ENCODE results near the gene MAB21L3.

The MAB21L3 gene

GRCh38 chr1:116164150-116164549 lies 53.0 kb downstream of the MAB21L3 start:
- no peak for DNase-seq (ENCODE audit: low read depth in 2 of 3, low spot score in 1 of 3)

DNA sequence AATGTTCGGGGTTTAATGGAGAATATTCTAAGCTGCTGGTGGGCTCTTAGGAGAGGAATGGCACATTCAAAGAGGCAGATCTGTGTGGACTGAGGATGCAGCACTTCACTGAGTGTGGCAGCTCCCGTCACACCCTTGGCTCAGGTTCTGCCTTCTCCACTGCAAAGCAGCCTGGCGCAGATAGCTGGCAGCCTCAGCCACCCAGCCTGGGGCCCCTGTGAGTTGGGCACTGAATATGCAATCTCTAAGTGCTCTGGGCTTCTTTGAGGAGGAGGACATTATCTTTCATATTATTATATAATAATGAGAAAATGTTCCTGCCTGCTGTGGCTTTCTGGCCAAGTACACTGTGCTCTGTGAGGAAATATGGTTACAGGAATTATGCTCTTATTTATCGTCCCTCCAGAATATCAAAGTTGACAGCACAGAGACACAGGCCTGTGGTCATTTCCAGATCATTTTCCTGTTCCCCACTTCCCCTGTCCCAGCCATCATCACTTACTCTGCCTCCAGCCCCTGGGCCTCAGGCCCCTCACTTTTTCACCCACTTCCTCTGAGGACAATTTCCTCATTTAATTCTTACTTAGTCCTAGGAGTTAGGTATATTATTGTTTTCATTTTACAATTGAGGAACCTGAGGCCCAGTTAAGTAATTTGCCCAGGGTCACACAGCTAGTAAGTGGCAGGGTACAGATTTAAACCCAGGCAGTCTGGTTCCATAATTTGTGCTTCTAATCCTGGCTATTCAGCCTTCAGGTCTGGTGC lies 53.6 kb downstream of the MAB21L3 start:
- no peak for DNase-seq (ENCODE audit: low read depth in 2 of 3, low spot score in 1 of 3)

GRCh38 chr1:116165572-116165971 lies 54.4 kb downstream of the MAB21L3 start:
- no peak for DNase-seq (ENCODE audit: low read depth in 2 of 3, low spot score in 1 of 3)

DNA sequence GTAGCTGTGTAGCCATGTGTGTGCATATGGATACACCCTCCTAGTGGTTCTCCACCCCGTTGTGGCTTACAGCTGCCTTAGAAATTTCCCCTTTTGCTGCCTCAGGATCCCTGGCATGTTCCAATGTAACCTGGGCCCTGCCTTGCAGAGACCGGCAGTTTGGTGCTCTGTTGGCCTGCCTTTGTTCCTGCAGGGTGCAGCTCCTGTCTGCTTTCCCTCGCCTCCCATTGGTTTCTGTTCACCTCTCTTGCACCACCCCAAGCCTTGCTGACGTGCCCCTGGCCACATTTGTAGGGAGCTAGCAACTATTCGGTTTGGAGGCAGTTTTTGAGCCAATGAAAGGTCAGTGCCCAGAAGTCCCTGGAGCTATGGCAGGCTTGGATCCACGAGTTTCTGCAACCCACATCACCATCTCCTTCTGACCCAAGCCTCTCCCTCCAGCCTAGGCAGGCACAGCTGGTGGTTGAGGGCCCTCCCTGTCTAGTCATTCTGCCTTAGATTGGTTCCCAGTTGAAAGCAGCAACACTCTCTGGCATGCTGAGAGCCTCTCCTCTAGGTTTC lies 54.9 kb downstream of the MAB21L3 start:
- no peak for DNase-seq (ENCODE audit: low read depth in 2 of 3, low spot score in 1 of 3)

GRCh38 chr1:116166655-116167054 lies 55.5 kb downstream of the MAB21L3 start:
- no peak for DNase-seq (ENCODE audit: low read depth in 2 of 3, low spot score in 1 of 3)

GRCh38 chr1:116167625-116168276 lies 56.6 kb downstream of the MAB21L3 start:
- DNase-seq (ENCODE audit: low read depth in 2 of 3, low spot score in 1 of 3) = no peak

GRCh38 chr1:116168277-116169032 lies 57.3 kb downstream of the MAB21L3 start:
- peak; percentile 65 to 87 (median 83) for DNase-seq (ENCODE audit: low read depth in 2 of 3, low spot score in 1 of 3)

- DNase-seq (ENCODE audit: low read depth in 2 of 3, low spot score in 1 of 3) = no peak
These were observed 58.7 kb downstream of the MAB21L3 start for GRCh38 chr1:116169898-116170297.

DNA sequence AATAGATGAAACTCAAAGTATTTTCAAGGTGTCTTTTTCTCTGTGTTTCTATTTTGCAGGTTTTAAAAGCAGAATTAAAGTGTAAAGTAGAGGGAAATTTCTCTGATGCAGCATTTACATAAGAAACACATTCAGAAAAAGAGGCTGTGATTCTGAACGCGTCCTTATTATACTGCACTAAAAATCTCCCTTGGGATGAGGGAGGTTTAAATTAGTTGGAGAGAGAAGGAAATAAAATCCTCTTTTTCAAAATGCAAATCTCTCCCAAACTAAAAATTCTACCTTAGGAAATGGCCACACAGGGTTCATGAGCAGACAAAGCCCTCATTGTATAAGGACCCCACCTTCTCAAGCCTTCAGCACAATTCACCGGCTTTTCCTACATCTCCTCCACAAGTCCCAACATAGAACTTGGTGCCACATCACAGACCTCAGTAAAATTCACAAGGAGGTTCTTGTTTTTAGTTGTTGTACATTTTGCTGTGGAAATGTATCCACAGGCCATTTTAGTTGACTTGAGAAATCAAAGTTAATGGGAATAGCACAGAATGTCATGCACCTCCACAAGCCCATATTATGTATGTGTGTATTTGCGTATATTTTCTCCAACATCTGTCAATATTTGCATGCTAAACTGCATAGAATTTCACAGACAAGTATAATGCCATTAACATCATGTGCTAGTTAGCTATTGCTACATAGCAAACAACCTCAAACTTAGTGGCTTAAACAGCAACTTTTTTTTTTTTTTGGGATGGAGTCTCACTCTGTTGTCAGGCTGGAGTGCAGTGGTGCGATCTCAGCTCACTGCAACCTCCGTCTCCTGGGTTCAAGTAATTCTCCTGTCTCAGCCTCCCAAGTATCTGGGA lies 59.8 kb downstream of the MAB21L3 start:
- DNase-seq (ENCODE audit: low read depth in 2 of 3, low spot score in 1 of 3) = no peak

DNA sequence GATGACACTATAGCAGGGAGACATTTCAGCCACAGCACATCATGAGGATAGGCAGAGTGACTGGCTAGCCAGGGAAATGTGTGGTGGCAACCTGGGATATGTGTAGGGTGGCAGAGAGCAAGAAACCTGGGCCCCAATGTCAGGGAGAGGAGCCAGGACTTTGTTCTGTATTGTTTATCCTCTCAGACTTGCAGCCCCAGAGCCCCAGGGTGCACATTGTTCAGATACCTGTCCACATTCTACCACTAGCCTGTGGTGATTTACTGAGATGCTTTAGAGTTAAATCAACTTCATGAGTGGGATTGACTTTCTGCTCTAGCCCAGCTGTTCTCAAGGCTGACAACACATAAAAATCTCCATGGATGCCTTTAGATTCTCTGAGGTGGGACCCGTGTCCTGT lies 61.5 kb downstream of the MAB21L3 start:
- DNase-seq (ENCODE audit: low read depth in 2 of 3, low spot score in 1 of 3) = no peak

DNA sequence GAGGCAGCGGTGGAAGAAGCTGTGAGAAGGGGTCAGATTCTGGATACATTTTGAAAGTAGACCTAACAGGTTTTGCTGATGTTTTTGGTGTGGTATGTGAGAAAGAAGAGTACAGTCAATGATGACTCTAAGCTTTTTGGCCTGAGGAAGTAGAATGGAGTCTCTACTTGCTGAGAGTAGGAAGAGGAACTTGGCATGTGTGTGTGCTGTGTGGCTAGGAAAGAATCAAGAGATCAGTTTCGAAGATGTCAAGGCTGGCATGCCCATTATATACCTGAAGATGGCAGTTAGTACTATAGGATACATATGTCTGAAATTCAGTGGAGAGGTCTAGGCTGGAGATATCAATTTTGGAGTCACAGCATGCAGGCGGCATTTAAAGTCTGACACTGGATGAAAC lies 64.4 kb downstream of the MAB21L3 start:
- no peak for DNase-seq (ENCODE audit: low read depth in 2 of 3, low spot score in 1 of 3)

GRCh38 chr1:116176306-116176789 lies 65.1 kb downstream of the MAB21L3 start:
- DNase-seq (ENCODE audit: low read depth in 2 of 3, low spot score in 1 of 3) = no peak

DNA sequence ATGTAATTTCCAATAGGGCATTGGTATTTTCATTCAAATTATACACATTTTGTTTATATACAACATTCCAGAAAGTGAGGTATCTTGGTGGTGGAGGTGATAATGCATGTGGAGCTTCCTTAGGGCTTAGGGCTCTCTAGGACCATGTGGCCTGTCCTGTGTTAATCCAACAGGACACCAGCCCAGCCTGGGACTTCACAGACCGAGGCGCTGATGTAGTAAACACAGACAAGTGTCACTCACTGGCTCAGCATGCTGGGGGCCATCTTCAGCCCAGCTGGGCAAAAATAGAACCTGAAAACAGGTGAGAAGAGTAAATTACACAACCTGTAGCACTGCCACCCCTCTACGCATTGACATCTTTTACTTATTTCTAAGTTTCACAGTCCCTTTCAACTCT lies 66.7 kb downstream of the MAB21L3 start:
- no peak for DNase-seq (ENCODE audit: low read depth in 2 of 3, low spot score in 1 of 3)

- DNase-seq (ENCODE audit: low read depth in 2 of 3, low spot score in 1 of 3) = no peak
These were observed 67.6 kb downstream of the MAB21L3 start for GRCh38 chr1:116178837-116179236.

GRCh38 chr1:116179419-116179818 lies 68.2 kb downstream of the MAB21L3 start:
- no peak for DNase-seq (ENCODE audit: low read depth in 2 of 3, low spot score in 1 of 3)

GRCh38 chr1:116179964-116180363 lies 68.8 kb downstream of the MAB21L3 start:
- no peak for DNase-seq (ENCODE audit: low read depth in 2 of 3, low spot score in 1 of 3)

- no peak for DNase-seq (ENCODE audit: low read depth in 2 of 3, low spot score in 1 of 3)
These were observed 71.0 kb downstream of the MAB21L3 start for GRCh38 chr1:116182019-116182714.

All from stimulated activated CD4-positive, alpha-beta T cell treated with anti-CD3 and anti-CD28 coated beads, Interleukin-12 subunit alpha, Interleukin-12 subunit beta, amount 100 ng/mL, for 48 hours (primary cell).